GM12878 (cell line): Measurements from ENCODE around the gene NOL7. TPM values are rescaled to one million over a fixed set of nuclear protein-coding genes. Genes with fewer than 3 reads are reported as not detected.

Source experiments
- ATAC-seq: fragments of 200-7000 bp; cut with Tn5 transposase; 3 replicates; pipeline ENCODE4 v1.9.1; 2020; ENCODE audit warnings: mild to moderate bottlenecking, moderate library complexity
- BruUV-seq: library from RNA; stranded (reverse); fragments of 400-500 nt; replicated peaks from 2 replicates; lab custom pipeline; 2021; lab: Mats Ljungman, UMichigan
- CTCF ChIA-PET: fragments of 300-600 bp; sonication (Branson Sonifier 250); formaldehyde crosslinking; extraction: SDS; loops from one replicate; lab custom pipeline; 2021; ENCODE audit warnings: inconsistent platforms; lab: Yijun Ruan, JAX
- POLR2A ChIA-PET: fragments of 350-600 bp; formaldehyde crosslinking; extraction: SDS; loops from one replicate; lab custom pipeline; 2021; ENCODE audit warnings: inconsistent platforms; lab: Charles Lee
- RAD21 ChIA-PET: fragments of 300-600 bp; sonication (Branson Sonifier 250); formaldehyde crosslinking; loops from one replicate; lab custom pipeline; 2023; ENCODE audit warnings: antibody characterized with exemption; ENCODE audit not compliant: unreplicated experiment; lab: Charles Lee
- SMC1A ChIA-PET: fragments of 300-600 bp; sonication (Branson Sonifier 250); formaldehyde crosslinking; loops from one replicate; lab custom pipeline; 2023; ENCODE audit not compliant: unreplicated experiment, uncharacterized antibody; lab: Charles Lee
- DNase-seq: peaks from one replicate; pipeline ENCODE4 v3.0.0-alpha.2; 2011; ENCODE audit warnings: low read depth, low spot score
- FAIRE-seq: peaks from 3 replicates; lab custom pipeline; 2011; peaks lifted over from hg19 to GRCh38; lab: Jason Lieb, UNC
- H2AFZ ChIP-seq: 2 replicates; pipeline ENCODE4 v1.6.0; 2011; ENCODE audit warnings: low read depth, low read length, control low read depth; ENCODE audit not compliant: control insufficient read depth
- H3K27ac ChIP-seq: 2 replicates; pipeline ENCODE4 v1.5.1; 2011; ENCODE audit warnings: control low read depth; ENCODE audit not compliant: control insufficient read depth, insufficient read depth
- H3K27me3 ChIP-seq, 2 experiments: replicated peaks in 1 of 2; 2 replicates each; pipeline versions ENCODE4 v1.6.0 to v1.6.1; 2011; ENCODE audit warnings: low read length in 1 of 2; ENCODE audit not compliant: control insufficient read depth in 2 of 2, insufficient read depth in 2 of 2
- H3K36me3 ChIP-seq, 2 experiments: 2 replicates each; pipeline ENCODE4 v1.5.1; 2011; ENCODE audit warnings: low read length in 1 of 2; ENCODE audit not compliant: control insufficient read depth in 2 of 2, insufficient read depth in 2 of 2
- H3K4me1 ChIP-seq: 2 replicates; pipeline ENCODE4 v1.6.1; 2011; ENCODE audit warnings: mild to moderate bottlenecking, low read length, moderate library complexity, mixed read lengths; ENCODE audit not compliant: control insufficient read depth, insufficient read depth
- H3K4me2 ChIP-seq: 2 replicates; pipeline ENCODE4 v1.6.0; 2011; ENCODE audit warnings: control low read depth; ENCODE audit not compliant: control insufficient read depth, insufficient read depth
- H3K4me3 ChIP-seq: fragments of 200-600 bp; sonication (generic); 2 replicates; pipeline ENCODE4 v1.5.1; 2016
- H3K79me2 ChIP-seq: 2 replicates; pipeline ENCODE4 v1.6.0; 2011; ENCODE audit warnings: low read length; ENCODE audit not compliant: control insufficient read depth, insufficient read depth
- H3K9ac ChIP-seq: 2 replicates; pipeline ENCODE4 v1.8.0; 2011; ENCODE audit warnings: low read length, control low read depth, mixed read lengths; ENCODE audit not compliant: control insufficient read depth, insufficient read depth
- H3K9me3 ChIP-seq: replicated peaks from 3 replicates; pipeline ENCODE4 v1.5.1; 2011; ENCODE audit warnings: mild to moderate bottlenecking, low read length; ENCODE audit not compliant: control insufficient read depth, insufficient read depth
- H4K20me1 ChIP-seq: 2 replicates; pipeline ENCODE4 v1.6.0; 2011; ENCODE audit not compliant: control insufficient read depth, insufficient read depth
- SUPT20H ChIP-seq: IDR thresholded peaks from 2 replicates; pipeline ENCODE4 v1.6.1; 2011; ENCODE audit warnings: low read depth, mild to moderate bottlenecking, low read length, moderate library complexity, borderline replicate concordance; ENCODE audit not compliant: control insufficient read depth
- WGBS: methylation state at CpG from one replicate; pipeline ENCODE4 v1.1.6; 2016; ENCODE audit warnings: low lambda C conversion rate; ENCODE audit not compliant: insufficient replicate concordance, insufficient coverage; ENCODE audit errors: missing lambda C conversion rate; 5-methylcytosine and 5-hydroxymethylcytosine counted together
- in situ Hi-C: fragments of 300-500 bp; cut with MboI; formaldehyde crosslinking; loops from 9 replicates; pipeline ENCODE4 v1.14.3; 2018; ENCODE audit warnings: mixed read lengths
- intact Hi-C: fragments of 100-400 bp; cut with micrococcal nuclease; formaldehyde crosslinking; loops from one replicate; pipeline ENCODE4 v1.14.2; 2022; ENCODE audit not compliant: unreplicated experiment
- polyA plus RNA-seq, 11 experiments: library from polyadenylated mRNA; depleted of rRNA in 4 of 11; unstranded in 6 of 11; stranded (reverse) in 5 of 11; fragments of >200 nt; fragmentation: Nextera tagmentation in 4 of 11; fragmentation: Illumina TruSeq in 1 of 11; extraction: Ambion mirVana in 4 of 11; extraction: Trizol in 1 of 11; gene quantifications; 1 replicate in 1 of 11; 2 replicates in 10 of 11; pipeline versions ENCODE4 v1.2.1 to v1.2.3, GENCODE V29; 2011 to 2016; ENCODE audit warnings: inconsistent platforms in 2 of 11, missing spikeins in 2 of 11, low read depth in 1 of 11
- total RNA-seq, 4 experiments: library from RNA; depleted of rRNA in 3 of 4; stranded (reverse); fragments of >200 nt in 3 of 4; fragmentation: Illumina TruSeq in 1 of 4; extraction: Trizol in 1 of 4; gene quantifications; 2 replicates each; pipeline versions ENCODE4 v1.2.1 to v1.2.3, GENCODE V29; 2013 to 2021
- TF ChIP-seq, protein P1 (sequence below): IDR thresholded peaks from 2 replicates; pipeline ENCODE4 v1.6.1; 2012; ENCODE audit warnings: mild to moderate bottlenecking, low read depth, low read length
- TF ChIP-seq, protein P2 (sequence below): IDR thresholded peaks from 2 replicates; pipeline ENCODE4 v1.6.1; 2011; ENCODE audit warnings: mild to moderate bottlenecking, low read depth, low read length, moderate library complexity; ENCODE audit not compliant: insufficient replicate concordance
- TF ChIP-seq, protein P3 (sequence below): fragments of 450-650 bp; IDR thresholded peaks from 2 replicates; pipeline ENCODE4 v1.6.1; 2014; ENCODE audit warnings: mild to moderate bottlenecking
- TF ChIP-seq, protein P4 (sequence below): IDR thresholded peaks from 2 replicates; pipeline ENCODE4 v1.6.1; 2011; ENCODE audit warnings: borderline replicate concordance, low read depth, mild to moderate bottlenecking, moderate library complexity, low read length; ENCODE audit not compliant: insufficient read depth, poor library complexity, severe bottlenecking
- TF ChIP-seq, protein P5 (sequence below): IDR thresholded peaks from 2 replicates; pipeline ENCODE4 v1.6.1; 2011; ENCODE audit warnings: low read depth, mild to moderate bottlenecking, low read length, moderate library complexity, borderline replicate concordance; ENCODE audit errors: extremely low read depth
- TF ChIP-seq, protein P6 (sequence below): IDR thresholded peaks from 2 replicates; pipeline ENCODE4 v1.6.1; 2012; ENCODE audit warnings: improper control_type of control experiment, low read depth, low read length; ENCODE audit not compliant: insufficient replicate concordance

The NOL7 gene
- total and polyA plus RNA-seq, 10 of the 15 experiments (the other 5 are each of a cell fraction or from before 2014, with no cell fraction given): 12.2 to 222 (median 86.2) TPM

DNA sequence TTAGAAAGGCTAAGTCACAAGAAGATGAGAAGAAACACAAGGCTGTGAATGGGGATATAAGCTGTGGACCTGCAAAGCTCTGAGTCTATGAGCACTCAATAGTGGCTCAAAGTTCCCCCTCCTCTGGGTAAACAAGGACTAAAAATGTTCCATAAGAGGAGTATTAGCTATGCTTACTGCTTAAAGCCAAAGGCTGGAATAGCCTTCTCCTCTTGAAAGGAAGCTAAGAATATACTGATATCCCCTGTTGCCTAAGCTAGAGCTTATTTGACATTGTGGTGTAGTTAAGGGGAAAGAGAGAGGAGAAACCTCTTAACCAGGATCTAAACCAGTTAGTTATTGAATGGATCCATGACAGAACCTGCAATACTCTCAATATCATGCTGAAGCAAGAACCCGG lies 45.8 kb downstream of the NOL7 start:
- Histone ChIP-seq H3K79me2 (peaks cover 60% of the 10 kb centered on the region), H3K36me3 (no peaks in the 10 kb centered on the region; a peak in 1 of 4 replicates), H3K9ac (no peak overlapping the region), H3K27ac (no peak overlapping the region), H3K9me3 (peaks cover 1% of the 10 kb centered on the region; the same call in 2 of the 3 replicates), H4K20me1 (no peaks in the 10 kb centered on the region), H2AFZ (no peak overlapping the region), H3K4me1 (0 out of 2 replicates have a peak, but pooled peaks cover 2% of the 10 kb centered on the region), H3K4me2 (no peak overlapping the region), H3K4me3 (no peak overlapping the region), H3K27me3 (no peaks in the 10 kb centered on the region)
- RAD21 ChIA-PET: interaction anchor here (0.9 kb wide), 1 partner anchor 36 kb away, joined by 3 read pairs; no protein-coding TSS in a partner anchor
- no TSS peak for BruUV-seq
- intact Hi-C loops: no loop called here
- ATAC-seq (no peak), DNase-seq (no peak), FAIRE-seq (no peak)
- 95% methylated on average over 1 of the region's 1 CpG for WGBS
- CTCF ChIA-PET: interaction anchor here (1.4 to 3.0 kb wide), 3 partner anchors 13 to 45 kb away, joined by 3 to 9 read pairs (median 3); partner anchors contain the start of gene NOL7
- SMC1A ChIA-PET: interaction anchor here (1.1 to 2.6 kb wide), 5 partner anchors 9 to 48 kb away, joined by 3 to 7 read pairs (median 5); partner anchors contain the start of gene NOL7
- POLR2A ChIA-PET: interaction anchor here (0.6 to 2.3 kb wide), 2 partner anchors 12 to 45 kb away, joined by 4 to 8 read pairs; partner anchors contain the start of gene NOL7
- in situ Hi-C loops: no loop called here
- TF ChIP-seq, protein P1, sequence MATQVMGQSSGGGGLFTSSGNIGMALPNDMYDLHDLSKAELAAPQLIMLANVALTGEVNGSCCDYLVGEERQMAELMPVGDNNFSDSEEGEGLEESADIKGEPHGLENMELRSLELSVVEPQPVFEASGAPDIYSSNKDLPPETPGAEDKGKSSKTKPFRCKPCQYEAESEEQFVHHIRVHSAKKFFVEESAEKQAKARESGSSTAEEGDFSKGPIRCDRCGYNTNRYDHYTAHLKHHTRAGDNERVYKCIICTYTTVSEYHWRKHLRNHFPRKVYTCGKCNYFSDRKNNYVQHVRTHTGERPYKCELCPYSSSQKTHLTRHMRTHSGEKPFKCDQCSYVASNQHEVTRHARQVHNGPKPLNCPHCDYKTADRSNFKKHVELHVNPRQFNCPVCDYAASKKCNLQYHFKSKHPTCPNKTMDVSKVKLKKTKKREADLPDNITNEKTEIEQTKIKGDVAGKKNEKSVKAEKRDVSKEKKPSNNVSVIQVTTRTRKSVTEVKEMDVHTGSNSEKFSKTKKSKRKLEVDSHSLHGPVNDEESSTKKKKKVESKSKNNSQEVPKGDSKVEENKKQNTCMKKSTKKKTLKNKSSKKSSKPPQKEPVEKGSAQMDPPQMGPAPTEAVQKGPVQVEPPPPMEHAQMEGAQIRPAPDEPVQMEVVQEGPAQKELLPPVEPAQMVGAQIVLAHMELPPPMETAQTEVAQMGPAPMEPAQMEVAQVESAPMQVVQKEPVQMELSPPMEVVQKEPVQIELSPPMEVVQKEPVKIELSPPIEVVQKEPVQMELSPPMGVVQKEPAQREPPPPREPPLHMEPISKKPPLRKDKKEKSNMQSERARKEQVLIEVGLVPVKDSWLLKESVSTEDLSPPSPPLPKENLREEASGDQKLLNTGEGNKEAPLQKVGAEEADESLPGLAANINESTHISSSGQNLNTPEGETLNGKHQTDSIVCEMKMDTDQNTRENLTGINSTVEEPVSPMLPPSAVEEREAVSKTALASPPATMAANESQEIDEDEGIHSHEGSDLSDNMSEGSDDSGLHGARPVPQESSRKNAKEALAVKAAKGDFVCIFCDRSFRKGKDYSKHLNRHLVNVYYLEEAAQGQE: no peak
- TF ChIP-seq, protein P2, sequence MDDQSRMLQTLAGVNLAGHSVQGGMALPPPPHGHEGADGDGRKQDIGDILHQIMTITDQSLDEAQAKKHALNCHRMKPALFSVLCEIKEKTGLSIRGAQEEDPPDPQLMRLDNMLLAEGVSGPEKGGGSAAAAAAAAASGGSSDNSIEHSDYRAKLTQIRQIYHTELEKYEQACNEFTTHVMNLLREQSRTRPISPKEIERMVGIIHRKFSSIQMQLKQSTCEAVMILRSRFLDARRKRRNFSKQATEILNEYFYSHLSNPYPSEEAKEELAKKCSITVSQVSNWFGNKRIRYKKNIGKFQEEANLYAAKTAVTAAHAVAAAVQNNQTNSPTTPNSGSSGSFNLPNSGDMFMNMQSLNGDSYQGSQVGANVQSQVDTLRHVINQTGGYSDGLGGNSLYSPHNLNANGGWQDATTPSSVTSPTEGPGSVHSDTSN: no peak
- TF ChIP-seq, protein P3, sequence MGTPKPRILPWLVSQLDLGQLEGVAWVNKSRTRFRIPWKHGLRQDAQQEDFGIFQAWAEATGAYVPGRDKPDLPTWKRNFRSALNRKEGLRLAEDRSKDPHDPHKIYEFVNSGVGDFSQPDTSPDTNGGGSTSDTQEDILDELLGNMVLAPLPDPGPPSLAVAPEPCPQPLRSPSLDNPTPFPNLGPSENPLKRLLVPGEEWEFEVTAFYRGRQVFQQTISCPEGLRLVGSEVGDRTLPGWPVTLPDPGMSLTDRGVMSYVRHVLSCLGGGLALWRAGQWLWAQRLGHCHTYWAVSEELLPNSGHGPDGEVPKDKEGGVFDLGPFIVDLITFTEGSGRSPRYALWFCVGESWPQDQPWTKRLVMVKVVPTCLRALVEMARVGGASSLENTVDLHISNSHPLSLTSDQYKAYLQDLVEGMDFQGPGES: no peak
- TF ChIP-seq, protein P4, sequence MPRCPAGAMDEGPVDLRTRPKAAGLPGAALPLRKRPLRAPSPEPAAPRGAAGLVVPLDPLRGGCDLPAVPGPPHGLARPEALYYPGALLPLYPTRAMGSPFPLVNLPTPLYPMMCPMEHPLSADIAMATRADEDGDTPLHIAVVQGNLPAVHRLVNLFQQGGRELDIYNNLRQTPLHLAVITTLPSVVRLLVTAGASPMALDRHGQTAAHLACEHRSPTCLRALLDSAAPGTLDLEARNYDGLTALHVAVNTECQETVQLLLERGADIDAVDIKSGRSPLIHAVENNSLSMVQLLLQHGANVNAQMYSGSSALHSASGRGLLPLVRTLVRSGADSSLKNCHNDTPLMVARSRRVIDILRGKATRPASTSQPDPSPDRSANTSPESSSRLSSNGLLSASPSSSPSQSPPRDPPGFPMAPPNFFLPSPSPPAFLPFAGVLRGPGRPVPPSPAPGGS: no peak
- no peak for TF ChIP-seq SUPT20H
- TF ChIP-seq, protein P5, sequence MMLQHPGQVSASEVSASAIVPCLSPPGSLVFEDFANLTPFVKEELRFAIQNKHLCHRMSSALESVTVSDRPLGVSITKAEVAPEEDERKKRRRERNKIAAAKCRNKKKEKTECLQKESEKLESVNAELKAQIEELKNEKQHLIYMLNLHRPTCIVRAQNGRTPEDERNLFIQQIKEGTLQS: no peak
- TF ChIP-seq, protein P6, sequence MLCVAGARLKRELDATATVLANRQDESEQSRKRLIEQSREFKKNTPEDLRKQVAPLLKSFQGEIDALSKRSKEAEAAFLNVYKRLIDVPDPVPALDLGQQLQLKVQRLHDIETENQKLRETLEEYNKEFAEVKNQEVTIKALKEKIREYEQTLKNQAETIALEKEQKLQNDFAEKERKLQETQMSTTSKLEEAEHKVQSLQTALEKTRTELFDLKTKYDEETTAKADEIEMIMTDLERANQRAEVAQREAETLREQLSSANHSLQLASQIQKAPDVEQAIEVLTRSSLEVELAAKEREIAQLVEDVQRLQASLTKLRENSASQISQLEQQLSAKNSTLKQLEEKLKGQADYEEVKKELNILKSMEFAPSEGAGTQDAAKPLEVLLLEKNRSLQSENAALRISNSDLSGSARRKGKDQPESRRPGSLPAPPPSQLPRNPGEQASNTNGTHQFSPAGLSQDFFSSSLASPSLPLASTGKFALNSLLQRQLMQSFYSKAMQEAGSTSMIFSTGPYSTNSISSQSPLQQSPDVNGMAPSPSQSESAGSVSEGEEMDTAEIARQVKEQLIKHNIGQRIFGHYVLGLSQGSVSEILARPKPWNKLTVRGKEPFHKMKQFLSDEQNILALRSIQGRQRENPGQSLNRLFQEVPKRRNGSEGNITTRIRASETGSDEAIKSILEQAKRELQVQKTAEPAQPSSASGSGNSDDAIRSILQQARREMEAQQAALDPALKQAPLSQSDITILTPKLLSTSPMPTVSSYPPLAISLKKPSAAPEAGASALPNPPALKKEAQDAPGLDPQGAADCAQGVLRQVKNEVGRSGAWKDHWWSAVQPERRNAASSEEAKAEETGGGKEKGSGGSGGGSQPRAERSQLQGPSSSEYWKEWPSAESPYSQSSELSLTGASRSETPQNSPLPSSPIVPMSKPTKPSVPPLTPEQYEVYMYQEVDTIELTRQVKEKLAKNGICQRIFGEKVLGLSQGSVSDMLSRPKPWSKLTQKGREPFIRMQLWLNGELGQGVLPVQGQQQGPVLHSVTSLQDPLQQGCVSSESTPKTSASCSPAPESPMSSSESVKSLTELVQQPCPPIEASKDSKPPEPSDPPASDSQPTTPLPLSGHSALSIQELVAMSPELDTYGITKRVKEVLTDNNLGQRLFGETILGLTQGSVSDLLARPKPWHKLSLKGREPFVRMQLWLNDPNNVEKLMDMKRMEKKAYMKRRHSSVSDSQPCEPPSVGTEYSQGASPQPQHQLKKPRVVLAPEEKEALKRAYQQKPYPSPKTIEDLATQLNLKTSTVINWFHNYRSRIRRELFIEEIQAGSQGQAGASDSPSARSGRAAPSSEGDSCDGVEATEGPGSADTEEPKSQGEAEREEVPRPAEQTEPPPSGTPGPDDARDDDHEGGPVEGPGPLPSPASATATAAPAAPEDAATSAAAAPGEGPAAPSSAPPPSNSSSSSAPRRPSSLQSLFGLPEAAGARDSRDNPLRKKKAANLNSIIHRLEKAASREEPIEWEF: no peak
